ENCODE measurements around the gene ZNF789.

Gene ZNF789

DNA sequence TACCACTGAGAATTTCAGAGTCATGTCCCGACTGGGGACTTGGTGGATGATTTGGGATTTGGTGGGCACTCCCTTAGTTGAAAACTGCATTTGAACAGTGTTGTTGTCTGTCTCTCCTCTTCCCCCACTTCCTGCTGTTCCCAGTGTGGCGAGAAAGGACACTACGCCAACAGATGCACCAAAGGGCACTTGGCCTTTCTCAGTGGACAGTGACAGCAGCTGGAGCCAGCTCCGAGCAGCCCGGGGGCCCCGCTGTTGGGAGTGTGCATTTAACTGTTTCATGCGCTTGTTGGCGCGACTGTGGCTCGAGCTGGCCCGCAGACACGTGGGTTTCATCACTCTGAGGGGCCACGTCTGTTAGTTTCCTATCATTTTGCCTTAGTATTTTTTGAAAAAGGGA, 16.4 kb upstream of the ZNF789 start:
- no peak overlapping the region for H3K4me2 ChIP-seq (ENCODE audit: low read length)
- peaks cover 37% of the 10 kb centered on the region for H3K79me2 ChIP-seq (ENCODE audit: low read length)
- H2AFZ ChIP-seq (ENCODE audit: low read depth, low read length), result no peak overlapping the region
- H4K20me1 ChIP-seq (ENCODE audit: insufficient read depth, low read length), result peaks cover 19% of the 10 kb centered on the region
- TF ChIP-seq, protein P1, sequence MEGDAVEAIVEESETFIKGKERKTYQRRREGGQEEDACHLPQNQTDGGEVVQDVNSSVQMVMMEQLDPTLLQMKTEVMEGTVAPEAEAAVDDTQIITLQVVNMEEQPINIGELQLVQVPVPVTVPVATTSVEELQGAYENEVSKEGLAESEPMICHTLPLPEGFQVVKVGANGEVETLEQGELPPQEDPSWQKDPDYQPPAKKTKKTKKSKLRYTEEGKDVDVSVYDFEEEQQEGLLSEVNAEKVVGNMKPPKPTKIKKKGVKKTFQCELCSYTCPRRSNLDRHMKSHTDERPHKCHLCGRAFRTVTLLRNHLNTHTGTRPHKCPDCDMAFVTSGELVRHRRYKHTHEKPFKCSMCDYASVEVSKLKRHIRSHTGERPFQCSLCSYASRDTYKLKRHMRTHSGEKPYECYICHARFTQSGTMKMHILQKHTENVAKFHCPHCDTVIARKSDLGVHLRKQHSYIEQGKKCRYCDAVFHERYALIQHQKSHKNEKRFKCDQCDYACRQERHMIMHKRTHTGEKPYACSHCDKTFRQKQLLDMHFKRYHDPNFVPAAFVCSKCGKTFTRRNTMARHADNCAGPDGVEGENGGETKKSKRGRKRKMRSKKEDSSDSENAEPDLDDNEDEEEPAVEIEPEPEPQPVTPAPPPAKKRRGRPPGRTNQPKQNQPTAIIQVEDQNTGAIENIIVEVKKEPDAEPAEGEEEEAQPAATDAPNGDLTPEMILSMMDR (IDR thresholded peaks at IDR 0.05; ENCODE audit: low read depth, low read length), result no peak
- no peak for TF ChIP-seq EZH2phosphoT487 (IDR thresholded peaks at IDR 0.05; ENCODE audit: low read depth)
- peaks cover 73% of the 10 kb centered on the region for H3K36me3 ChIP-seq (replicated peaks; ENCODE audit: low read depth, low read length)
- H3K27me3 ChIP-seq (ENCODE audit: low read depth, low read length), result no peaks in the 10 kb centered on the region
- no peaks in the 10 kb centered on the region for H3K9me3 ChIP-seq (ENCODE audit: insufficient read depth, low read length)
- H3K4me1 ChIP-seq (ENCODE audit: low read length), result no peaks in the 10 kb centered on the region
- H3K4me3 ChIP-seq (ENCODE audit: low read length), result no peak overlapping the region
- H3K9ac ChIP-seq (ENCODE audit: low read length), result no peak overlapping the region
- H3K27ac ChIP-seq (ENCODE audit: low read length), result no peak overlapping the region

- H3K4me2 ChIP-seq (ENCODE audit: low read length), result no peak overlapping the region
These were observed 15.5 kb upstream of the ZNF789 start for GRCh38 chr7:99457050-99457649.

DNA sequence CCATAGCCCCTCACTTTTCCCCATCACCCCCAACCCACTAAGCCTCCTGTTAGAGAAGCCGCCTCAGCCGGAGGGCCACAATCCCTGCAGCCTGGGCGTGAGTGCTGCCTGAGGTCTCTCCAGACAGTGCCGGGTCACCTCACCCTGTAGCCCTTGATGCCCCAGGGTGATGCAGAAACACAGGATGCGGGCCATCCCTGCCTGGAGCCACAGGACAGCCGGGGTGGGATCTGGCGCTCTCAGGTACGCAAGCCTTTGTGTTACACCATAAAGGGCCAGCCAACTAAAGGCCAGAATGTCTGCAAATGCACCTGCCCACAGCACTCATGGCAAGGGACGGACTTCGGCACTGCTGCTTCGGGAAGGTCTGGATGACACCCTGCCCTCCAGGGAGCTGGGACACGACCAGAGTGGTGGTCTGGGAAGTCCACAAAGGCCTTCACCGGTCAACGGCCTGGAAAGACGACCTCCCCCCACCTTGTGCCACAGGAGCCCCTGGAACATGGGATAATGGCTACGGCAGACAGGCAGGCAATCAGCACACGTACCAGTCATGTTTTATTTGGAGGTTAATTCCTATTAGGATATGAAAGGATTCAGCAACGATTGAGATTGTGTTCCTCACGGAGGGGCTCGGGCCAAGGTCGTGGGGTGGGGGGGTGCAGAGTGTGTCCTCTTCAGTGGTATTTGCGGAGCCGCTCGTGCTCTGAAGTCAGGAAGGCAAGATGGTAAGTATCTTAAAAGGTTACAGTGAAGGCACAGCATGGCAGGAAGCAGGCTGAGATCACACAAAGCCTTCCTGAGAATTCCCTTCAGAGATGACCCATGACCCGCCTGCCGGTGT, 14.8 kb upstream of the ZNF789 start:
- no peak overlapping the region for H3K27ac ChIP-seq (ENCODE audit: low read length)
- H4K20me1 ChIP-seq (ENCODE audit: insufficient read depth, low read length), result peaks cover 19% of the 10 kb centered on the region
- H3K9me3 ChIP-seq (ENCODE audit: insufficient read depth, low read length), result no peaks in the 10 kb centered on the region
- no peaks in the 10 kb centered on the region for H3K27me3 ChIP-seq (ENCODE audit: low read depth, low read length)
- peaks cover 71% of the 10 kb centered on the region for H3K36me3 ChIP-seq (replicated peaks; ENCODE audit: low read depth, low read length)
- H3K9ac ChIP-seq (ENCODE audit: low read length), result no peak overlapping the region
- H3K4me1 ChIP-seq (ENCODE audit: low read length), result no peaks in the 10 kb centered on the region
- peaks cover 53% of the 10 kb centered on the region for H3K79me2 ChIP-seq (ENCODE audit: low read length)
- H3K4me2 ChIP-seq (ENCODE audit: low read length), result no peak overlapping the region
- TF ChIP-seq, protein P1 (IDR thresholded peaks at IDR 0.05; ENCODE audit: low read depth, low read length), result no peak
- TF ChIP-seq EZH2phosphoT487 (IDR thresholded peaks at IDR 0.05; ENCODE audit: low read depth), result no peak
- H2AFZ ChIP-seq (ENCODE audit: low read depth, low read length), result no peak overlapping the region
- H3K4me3 ChIP-seq (ENCODE audit: low read length), result no peak overlapping the region

More at GRCh38 chr7:99457050-99457649, 15.5 kb upstream of the ZNF789 start:
- no peaks in the 10 kb centered on the region for H3K4me1 ChIP-seq (ENCODE audit: low read length)
- no peak overlapping the region for H3K4me3 ChIP-seq (ENCODE audit: low read length)
- H3K27me3 ChIP-seq (ENCODE audit: low read depth, low read length), result no peaks in the 10 kb centered on the region
- H3K27ac ChIP-seq (ENCODE audit: low read length), result no peak overlapping the region
- H3K9me3 ChIP-seq (ENCODE audit: insufficient read depth, low read length), result no peaks in the 10 kb centered on the region
- no peak overlapping the region for H2AFZ ChIP-seq (ENCODE audit: low read depth, low read length)
- H3K36me3 ChIP-seq (replicated peaks; ENCODE audit: low read depth, low read length), result peaks cover 70% of the 10 kb centered on the region
- H4K20me1 ChIP-seq (ENCODE audit: insufficient read depth, low read length), result peaks cover 19% of the 10 kb centered on the region
- H3K9ac ChIP-seq (ENCODE audit: low read length), result no peak overlapping the region
- H3K79me2 ChIP-seq (ENCODE audit: low read length), result peaks cover 45% of the 10 kb centered on the region
- TF ChIP-seq, protein P1 (IDR thresholded peaks at IDR 0.05; ENCODE audit: low read depth, low read length), result no peak
- TF ChIP-seq EZH2phosphoT487 (IDR thresholded peaks at IDR 0.05; ENCODE audit: low read depth), result no peak

- Histone ChIP-seq H4K20me1 (ENCODE audit: insufficient read depth, low read length) (peaks cover 19% of the 10 kb centered on the region), H3K27me3 (ENCODE audit: low read depth, low read length) (no peaks in the 10 kb centered on the region), H3K4me2 (ENCODE audit: low read length) (no peak overlapping the region), H3K79me2 (ENCODE audit: low read length) (peaks cover 65% of the 10 kb centered on the region), H3K36me3 (replicated peaks; ENCODE audit: low read depth, low read length) (peaks cover 68% of the 10 kb centered on the region), H3K9me3 (ENCODE audit: insufficient read depth, low read length) (no peaks in the 10 kb centered on the region), H3K9ac (ENCODE audit: low read length) (no peak overlapping the region), H2AFZ (ENCODE audit: low read depth, low read length) (no peak overlapping the region), H3K4me1 (ENCODE audit: low read length) (no peaks in the 10 kb centered on the region), H3K27ac (ENCODE audit: low read length) (no peak overlapping the region), H3K4me3 (ENCODE audit: low read length) (no peak overlapping the region)
- TF ChIP-seq EZH2phosphoT487 (IDR thresholded peaks at IDR 0.05; ENCODE audit: low read depth), result no peak
- TF ChIP-seq, protein P1 (IDR thresholded peaks at IDR 0.05; ENCODE audit: low read depth, low read length), result no peak
These were observed 13.6 kb upstream of the ZNF789 start for GRCh38 chr7:99459087-99459486.

All from OCI-LY3 (cell line).